HG02798 (cell line): ENCODE results near the gene SNRPA1.

Experiments used
- ATAC-seq: cut with Tn5 transposase; IDR thresholded peaks from one replicate; pipeline ENCODE4 v1.9.1; 2021; ENCODE audit warnings: mild to moderate bottlenecking; ENCODE audit not compliant: unreplicated experiment, poor library complexity

Gene SNRPA1

GRCh38 chr15:101264911-101265641 lies 30.0 kb downstream of the SNRPA1 start:
- ATAC-seq: peak; percentile 71

GRCh38 chr15:101264011-101264410 lies 31.0 kb downstream of the SNRPA1 start:
- no peak for ATAC-seq

GRCh38 chr15:101262551-101262950 lies 32.5 kb downstream of the SNRPA1 start:
- ATAC-seq: no peak

- peak; percentile 84 for ATAC-seq
Measured at GRCh38 chr15:101258238-101259144, 36.6 kb downstream of the SNRPA1 start.

- no peak for ATAC-seq
Measured at GRCh38 chr15:101256757-101257156, 38.3 kb downstream of the SNRPA1 start.

GRCh38 chr15:101255615-101256241 lies 39.3 kb downstream of the SNRPA1 start:
- no peak for ATAC-seq

GRCh38 chr15:101255051-101255395 lies 40.0 kb downstream of the SNRPA1 start:
- no peak for ATAC-seq

- ATAC-seq: no peak
Measured at GRCh38 chr15:101254157-101255050, 40.6 kb downstream of the SNRPA1 start.

GRCh38 chr15:101252836-101253235 lies 42.2 kb downstream of the SNRPA1 start:
- no peak for ATAC-seq

GRCh38 chr15:101251830-101252820 lies 42.9 kb downstream of the SNRPA1 start, which contains the start of gene CHSY1:
CHSY1 (minus strand) TSS chr15:101252048; CDS start chr15:101251456, 592 bp downstream.
- peak; percentile 81 for ATAC-seq

- peak; percentile 41 for ATAC-seq
Measured at GRCh38 chr15:101250873-101251829, 43.9 kb downstream of the SNRPA1 start.

- no peak for ATAC-seq
Measured at GRCh38 chr15:101250341-101250831, 44.7 kb downstream of the SNRPA1 start.

GRCh38 chr15:101248274-101248673 lies 46.8 kb downstream of the SNRPA1 start:
- no peak for ATAC-seq

GRCh38 chr15:101246824-101247745 lies 48.0 kb downstream of the SNRPA1 start:
- ATAC-seq: no peak

- ATAC-seq: no peak
Measured at GRCh38 chr15:101246391-101246790, 48.7 kb downstream of the SNRPA1 start.

GRCh38 chr15:101244889-101245668 lies 50.0 kb downstream of the SNRPA1 start:
- ATAC-seq: no peak
